HG03565 (cell line): ENCODE data around the gene SUSD4.

ENCODE experiments used
- ATAC-seq: cut with Tn5 transposase; IDR thresholded peaks from one replicate; pipeline ENCODE4 v1.9.1; 2021; ENCODE audit warnings: mild to moderate bottlenecking, moderate library complexity; ENCODE audit not compliant: unreplicated experiment

Gene SUSD4

GRCh38 chr1:223216531-223217205, 147.3 kb downstream of the SUSD4 start:
- no peak for ATAC-seq

- ATAC-seq = no peak
Observed at GRCh38 chr1:223216074-223216473, 147.9 kb downstream of the SUSD4 start.

- ATAC-seq = no peak
Observed at GRCh38 chr1:223215026-223215425, 148.9 kb downstream of the SUSD4 start.

GRCh38 chr1:223214261-223214807, 149.6 kb downstream of the SUSD4 start:
- no peak for ATAC-seq

- no peak for ATAC-seq
Observed at GRCh38 chr1:223212441-223212840, 151.5 kb downstream of the SUSD4 start.

GRCh38 chr1:223211323-223211985, 152.5 kb downstream of the SUSD4 start:
- ATAC-seq = no peak

- no peak for ATAC-seq
Observed at GRCh38 chr1:223210788-223211120, 153.2 kb downstream of the SUSD4 start.

- ATAC-seq = no peak
Observed at GRCh38 chr1:223209992-223210787, 153.8 kb downstream of the SUSD4 start.

- no peak for ATAC-seq
Observed at GRCh38 chr1:223209293-223209898, 154.6 kb downstream of the SUSD4 start.

GRCh38 chr1:223208164-223209076, 155.6 kb downstream of the SUSD4 start:
- no peak for ATAC-seq

GRCh38 chr1:223207293-223208066, 156.5 kb downstream of the SUSD4 start:
- ATAC-seq = no peak

GRCh38 chr1:223204424-223204823, 159.6 kb downstream of the SUSD4 start:
- no peak for ATAC-seq

GRCh38 chr1:223203694-223204093, 160.3 kb downstream of the SUSD4 start:
- ATAC-seq = no peak

- ATAC-seq = no peak
Observed at GRCh38 chr1:223203034-223203408, 161.0 kb downstream of the SUSD4 start.

GRCh38 chr1:223202376-223203033, 161.5 kb downstream of the SUSD4 start:
- no peak for ATAC-seq

GRCh38 chr1:223201967-223202366, 162.0 kb downstream of the SUSD4 start:
- no peak for ATAC-seq

- no peak for ATAC-seq
Observed at GRCh38 chr1:223200903-223201302, 163.1 kb downstream of the SUSD4 start.

GRCh38 chr1:223199094-223199647, 164.8 kb downstream of the SUSD4 start:
- no peak for ATAC-seq

- no peak for ATAC-seq
Observed at GRCh38 chr1:223198628-223198965, 165.4 kb downstream of the SUSD4 start.
